ENCODE results near the gene MRPL40.

MRPL40 gene

GRCh38 chr22:19429950-19430889 is 2.1 kb upstream of the MRPL40 start:
- DNase-seq = peak; percentile 50
- WGBS (ENCODE audit: extremely low coverage, insufficient coverage, low lambda C conversion rate) = no CpG with 5 or more reads among the region's 12 CpGs
- H3K18ac ChIP-seq (ENCODE audit: low read length) = no peak overlapping the region

DNA sequence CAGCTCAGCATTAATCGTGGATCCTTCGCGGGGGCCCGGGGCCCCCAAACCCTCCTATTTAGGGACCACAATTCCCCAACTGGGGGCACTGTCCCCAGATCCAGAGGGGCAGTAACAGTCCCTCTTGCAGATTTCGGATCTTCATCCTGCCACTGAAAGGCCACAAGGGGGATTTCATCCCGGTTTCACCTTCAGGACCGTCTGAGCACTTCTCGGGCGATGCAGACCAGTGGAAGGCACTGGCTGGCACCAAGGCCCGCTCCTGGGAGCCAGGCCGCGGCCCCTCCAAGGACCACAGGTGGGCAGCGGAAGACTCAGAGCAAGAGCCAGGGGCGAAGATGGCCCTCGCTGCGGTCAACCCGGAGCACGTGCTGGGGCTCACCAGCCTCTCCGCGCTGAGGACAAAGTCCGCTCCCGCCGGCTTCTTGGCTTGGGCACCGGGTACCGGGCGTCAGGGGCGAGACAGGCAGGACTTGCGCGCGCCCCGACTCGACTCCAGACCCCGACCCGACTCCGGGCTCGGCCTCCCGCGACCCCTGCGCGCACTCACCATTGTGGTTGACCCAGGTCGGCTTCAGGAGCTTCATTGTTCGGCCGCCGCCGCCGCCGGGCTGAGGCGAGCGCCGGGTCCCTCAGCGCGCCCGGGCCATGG is 1.3 kb upstream of the MRPL40 start:
- Histone ChIP-seq H3K4me2 (ENCODE audit: low read length) (peak overlapping the region; percentile 93), H3K27ac (ENCODE audit: low read depth, low read length) (peak overlapping the region; percentile 82), H2BK120ac (ENCODE audit: low read depth, low read length) (no peak overlapping the region), H3K27me3 (ENCODE audit: insufficient read depth, low read length, poor library complexity) (no peaks in the 10 kb centered on the region), H3K4me1 (ENCODE audit: control insufficient read depth, low read depth, low read length) (peaks cover 4% of the 10 kb centered on the region), H3K79me1 (ENCODE audit: low read length) (peaks cover 25% of the 10 kb centered on the region), H3K56ac (ENCODE audit: low read length) (peak overlapping the region; percentile 95), H3K36me3 (ENCODE audit: control insufficient read depth, insufficient read depth, low read length) (peaks cover 2% of the 10 kb centered on the region), H2BK15ac (replicated peaks; ENCODE audit: low read depth) (no peak overlapping the region), H2BK5ac (ENCODE audit: low read length) (no peak overlapping the region), H4K5ac (ENCODE audit: low read length) (no peak overlapping the region), H3K4me3 (ENCODE audit: low read length) (peak overlapping the region; percentile 87), H3K9ac (ENCODE audit: low read length) (peak overlapping the region; percentile 88), H4K8ac (ENCODE audit: low read depth, low read length) (no peak overlapping the region), H3K79me2 (ENCODE audit: control insufficient read depth, insufficient read depth, low read length) (peaks cover 46% of the 10 kb centered on the region), H2AK5ac (ENCODE audit: low read length) (no peak overlapping the region), H3K23ac (ENCODE audit: low read length) (no peak overlapping the region), H3K18ac (ENCODE audit: low read length) (peak overlapping the region; percentile 64), H3K4ac (ENCODE audit: low read depth, low read length) (peak overlapping the region; percentile 25)
- no CpG with 5 or more reads among the region's 53 CpGs for WGBS (ENCODE audit: extremely low coverage, insufficient coverage, low lambda C conversion rate)
- DNase-seq = peak; percentile 82

More at GRCh38 chr22:19429950-19430889, 2.1 kb upstream of the MRPL40 start:
- no peak overlapping the region for H3K23ac ChIP-seq (ENCODE audit: low read length)
- H3K4me2 ChIP-seq (ENCODE audit: low read length) = peak overlapping the region; percentile 93
- H3K4me3 ChIP-seq (ENCODE audit: low read length) = peak overlapping the region; percentile 87
- H3K9ac ChIP-seq (ENCODE audit: low read length) = peak overlapping the region; percentile 88
- peaks cover 4% of the 10 kb centered on the region for H3K4me1 ChIP-seq (ENCODE audit: control insufficient read depth, low read depth, low read length)
- H2BK120ac ChIP-seq (ENCODE audit: low read depth, low read length) = no peak overlapping the region
- peak overlapping the region; percentile 95 for H3K56ac ChIP-seq (ENCODE audit: low read length)
- no peak overlapping the region for H4K5ac ChIP-seq (ENCODE audit: low read length)
- H2AK5ac ChIP-seq (ENCODE audit: low read length) = no peak overlapping the region
- no peak overlapping the region for H3K4ac ChIP-seq (ENCODE audit: low read depth, low read length)
- peak overlapping the region; percentile 82 for H3K27ac ChIP-seq (ENCODE audit: low read depth, low read length)
- H3K79me2 ChIP-seq (ENCODE audit: control insufficient read depth, insufficient read depth, low read length) = peaks cover 52% of the 10 kb centered on the region
- H3K27me3 ChIP-seq (ENCODE audit: insufficient read depth, low read length, poor library complexity) = no peaks in the 10 kb centered on the region
- no peak overlapping the region for H2BK5ac ChIP-seq (ENCODE audit: low read length)
- H4K8ac ChIP-seq (ENCODE audit: low read depth, low read length) = no peak overlapping the region
- peaks cover 27% of the 10 kb centered on the region for H3K79me1 ChIP-seq (ENCODE audit: low read length)
- no peak overlapping the region for H2BK15ac ChIP-seq (replicated peaks; ENCODE audit: low read depth)
- no peaks in the 10 kb centered on the region for H3K36me3 ChIP-seq (ENCODE audit: control insufficient read depth, insufficient read depth, low read length)

GRCh38 chr22:19431649-19432132 is 654 bp upstream of the MRPL40 start, which contains the start of gene HIRA:
TSS of gene HIRA (minus strand) at chr22:19431733. CDS start at chr22:19431476, 257 bp downstream.
- Histone ChIP-seq H3K23ac (ENCODE audit: low read length) (peak within 1 kb of the TSS; percentile 80), H4K5ac (ENCODE audit: low read length) (no peak within 1 kb of the TSS), H3K27ac (ENCODE audit: low read depth, low read length) (peak within 1 kb of the TSS; percentile 82), H2BK5ac (ENCODE audit: low read length) (peak within 1 kb of the TSS; percentile 85), H2BK15ac (replicated peaks; ENCODE audit: low read depth) (no peak within 1 kb of the TSS), H3K79me2 (ENCODE audit: control insufficient read depth, insufficient read depth, low read length) (peaks cover 39% of the 10 kb centered on the region), H3K79me1 (ENCODE audit: low read length) (peaks cover 21% of the 10 kb centered on the region), H2AK5ac (ENCODE audit: low read length) (no peak within 1 kb of the TSS), H4K8ac (ENCODE audit: low read depth, low read length) (no peak within 1 kb of the TSS), H3K4me1 (ENCODE audit: control insufficient read depth, low read depth, low read length) (peaks cover 4% of the 10 kb centered on the region), H3K4me2 (ENCODE audit: low read length) (peak within 1 kb of the TSS; percentile 97), H3K4ac (ENCODE audit: low read depth, low read length) (peak within 1 kb of the TSS; percentile 82), H3K9ac (ENCODE audit: low read length) (peak within 1 kb of the TSS; percentile 98), H2BK120ac (ENCODE audit: low read depth, low read length) (no peak within 1 kb of the TSS), H3K56ac (ENCODE audit: low read length) (peak within 1 kb of the TSS; percentile 98), H3K36me3 (ENCODE audit: control insufficient read depth, insufficient read depth, low read length) (peaks cover 2% of the 10 kb centered on the region), H3K4me3 (ENCODE audit: low read length) (peak within 1 kb of the TSS; percentile 87), H3K27me3 (ENCODE audit: insufficient read depth, low read length, poor library complexity) (no peaks in the 10 kb centered on the region), H3K18ac (ENCODE audit: low read length) (peak within 1 kb of the TSS; percentile 72)
- peak; percentile 86 for DNase-seq
- no CpG with 5 or more reads among the region's 66 CpGs for whole genome bisulfite sequencing (ENCODE audit: extremely low coverage, insufficient coverage, low lambda C conversion rate)

DNA sequence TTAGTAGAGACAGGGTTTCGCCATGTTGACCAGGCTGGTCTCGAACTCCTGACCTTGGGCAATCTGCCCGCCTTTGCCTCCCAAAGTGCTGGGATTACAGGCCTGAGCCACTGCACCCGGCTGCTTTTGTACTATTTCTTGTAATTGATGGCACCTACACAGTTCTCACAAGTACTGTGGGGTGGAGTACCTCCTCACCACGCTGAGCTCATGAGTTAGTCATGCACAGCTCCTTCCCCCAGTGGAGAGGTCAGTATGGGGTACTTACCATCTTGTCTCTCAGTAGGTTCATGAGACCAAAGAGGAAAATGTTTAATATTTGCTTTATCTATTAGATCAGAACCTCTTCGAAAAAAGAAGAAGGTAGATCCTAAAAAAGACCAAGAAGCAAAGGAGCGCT is 2.1 kb downstream of the MRPL40 start:
- no peak overlapping the region for H3K4me3 ChIP-seq (ENCODE audit: low read length)
- H2BK5ac ChIP-seq (ENCODE audit: low read length) = no peak overlapping the region
- no peak overlapping the region for H2BK120ac ChIP-seq (ENCODE audit: low read depth, low read length)
- H2BK15ac ChIP-seq (replicated peaks; ENCODE audit: low read depth) = no peak overlapping the region
- H4K8ac ChIP-seq (ENCODE audit: low read depth, low read length) = no peak overlapping the region
- no peak for DNase-seq
- H3K79me2 ChIP-seq (ENCODE audit: control insufficient read depth, insufficient read depth, low read length) = peaks cover 18% of the 10 kb centered on the region
- H3K18ac ChIP-seq (ENCODE audit: low read length) = no peak overlapping the region
- no peak overlapping the region for H3K9ac ChIP-seq (ENCODE audit: low read length)
- H3K4me2 ChIP-seq (ENCODE audit: low read length) = no peak overlapping the region
- no peak overlapping the region for H3K23ac ChIP-seq (ENCODE audit: low read length)
- peaks cover 4% of the 10 kb centered on the region for H3K4me1 ChIP-seq (ENCODE audit: control insufficient read depth, low read depth, low read length)
- WGBS (ENCODE audit: extremely low coverage, insufficient coverage, low lambda C conversion rate) = no CpG with 5 or more reads among the region's 7 CpGs
- H3K56ac ChIP-seq (ENCODE audit: low read length) = no peak overlapping the region
- peaks cover 2% of the 10 kb centered on the region for H3K36me3 ChIP-seq (ENCODE audit: control insufficient read depth, insufficient read depth, low read length)
- no peaks in the 10 kb centered on the region for H3K27me3 ChIP-seq (ENCODE audit: insufficient read depth, low read length, poor library complexity)
- peaks cover 8% of the 10 kb centered on the region for H3K79me1 ChIP-seq (ENCODE audit: low read length)
- no peak overlapping the region for H3K27ac ChIP-seq (ENCODE audit: low read depth, low read length)
- H4K5ac ChIP-seq (ENCODE audit: low read length) = no peak overlapping the region
- no peak overlapping the region for H2AK5ac ChIP-seq (ENCODE audit: low read length)
- H3K4ac ChIP-seq (ENCODE audit: low read depth, low read length) = no peak overlapping the region

GRCh38 chr22:19434829-19435580 is 2.7 kb downstream of the MRPL40 start:
- H3K9ac ChIP-seq (ENCODE audit: low read length) = no peak overlapping the region
- H4K5ac ChIP-seq (ENCODE audit: low read length) = no peak overlapping the region
- H2AK5ac ChIP-seq (ENCODE audit: low read length) = no peak overlapping the region
- peaks cover 13% of the 10 kb centered on the region for H3K79me2 ChIP-seq (ENCODE audit: control insufficient read depth, insufficient read depth, low read length)
- H3K4me3 ChIP-seq (ENCODE audit: low read length) = no peak overlapping the region
- peaks cover 2% of the 10 kb centered on the region for H3K36me3 ChIP-seq (ENCODE audit: control insufficient read depth, insufficient read depth, low read length)
- H3K56ac ChIP-seq (ENCODE audit: low read length) = no peak overlapping the region
- H3K18ac ChIP-seq (ENCODE audit: low read length) = no peak overlapping the region
- DNase-seq = no peak
- H3K4ac ChIP-seq (ENCODE audit: low read depth, low read length) = no peak overlapping the region
- H3K27me3 ChIP-seq (ENCODE audit: insufficient read depth, low read length, poor library complexity) = no peaks in the 10 kb centered on the region
- H3K23ac ChIP-seq (ENCODE audit: low read length) = no peak overlapping the region
- H3K27ac ChIP-seq (ENCODE audit: low read depth, low read length) = no peak overlapping the region
- no CpG with 5 or more reads among the region's 2 CpGs for WGBS (ENCODE audit: extremely low coverage, insufficient coverage, low lambda C conversion rate)
- H4K8ac ChIP-seq (ENCODE audit: low read depth, low read length) = no peak overlapping the region
- H2BK120ac ChIP-seq (ENCODE audit: low read depth, low read length) = no peak overlapping the region
- H3K4me2 ChIP-seq (ENCODE audit: low read length) = no peak overlapping the region
- H2BK5ac ChIP-seq (ENCODE audit: low read length) = no peak overlapping the region
- peaks cover 7% of the 10 kb centered on the region for H3K79me1 ChIP-seq (ENCODE audit: low read length)
- peaks cover 3% of the 10 kb centered on the region for H3K4me1 ChIP-seq (ENCODE audit: control insufficient read depth, low read depth, low read length)
- no peak overlapping the region for H2BK15ac ChIP-seq (replicated peaks; ENCODE audit: low read depth)

All from mesendoderm (in vitro differentiated cells).